Measurements from ENCODE around the gene SMAD3.

- TF ChIP-seq, protein P1, sequence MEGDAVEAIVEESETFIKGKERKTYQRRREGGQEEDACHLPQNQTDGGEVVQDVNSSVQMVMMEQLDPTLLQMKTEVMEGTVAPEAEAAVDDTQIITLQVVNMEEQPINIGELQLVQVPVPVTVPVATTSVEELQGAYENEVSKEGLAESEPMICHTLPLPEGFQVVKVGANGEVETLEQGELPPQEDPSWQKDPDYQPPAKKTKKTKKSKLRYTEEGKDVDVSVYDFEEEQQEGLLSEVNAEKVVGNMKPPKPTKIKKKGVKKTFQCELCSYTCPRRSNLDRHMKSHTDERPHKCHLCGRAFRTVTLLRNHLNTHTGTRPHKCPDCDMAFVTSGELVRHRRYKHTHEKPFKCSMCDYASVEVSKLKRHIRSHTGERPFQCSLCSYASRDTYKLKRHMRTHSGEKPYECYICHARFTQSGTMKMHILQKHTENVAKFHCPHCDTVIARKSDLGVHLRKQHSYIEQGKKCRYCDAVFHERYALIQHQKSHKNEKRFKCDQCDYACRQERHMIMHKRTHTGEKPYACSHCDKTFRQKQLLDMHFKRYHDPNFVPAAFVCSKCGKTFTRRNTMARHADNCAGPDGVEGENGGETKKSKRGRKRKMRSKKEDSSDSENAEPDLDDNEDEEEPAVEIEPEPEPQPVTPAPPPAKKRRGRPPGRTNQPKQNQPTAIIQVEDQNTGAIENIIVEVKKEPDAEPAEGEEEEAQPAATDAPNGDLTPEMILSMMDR (IDR thresholded peaks at IDR 0.05; ENCODE audit: control extremely low read depth in 1 of 3, insufficient read depth in 1 of 3, low read depth in 1 of 3, low read length in 3 of 3): no peak
- no peak for TF ChIP-seq EZH2 (IDR thresholded peaks at IDR 0.05; ENCODE audit: low read depth, low read length, severe bottlenecking)
- no peak for TF ChIP-seq SIX5 (IDR thresholded peaks at IDR 0.05; ENCODE audit: low read depth, low read length)
- TF ChIP-seq PHF8 (conservative IDR thresholded peaks at IDR 0.05; ENCODE audit: low read depth, low read length): no peak
- TF ChIP-seq CEBPB (IDR thresholded peaks at IDR 0.05; ENCODE audit: low read depth, low read length): no peak
- no peak for TF ChIP-seq RFX5 (IDR thresholded peaks at IDR 0.05; ENCODE audit: borderline replicate concordance, low read depth, low read length)
- TF ChIP-seq POLR2AphosphoS5 (IDR thresholded peaks at IDR 0.05; ENCODE audit: low read depth, low read length): no peak
- TF ChIP-seq CHD2 (IDR thresholded peaks at IDR 0.05; ENCODE audit: low read length): no peak
- no peak for TF ChIP-seq KDM5A (IDR thresholded peaks at IDR 0.05; ENCODE audit: low read length)
- TF ChIP-seq POLR2A (IDR thresholded peaks at IDR 0.05; ENCODE audit: control extremely low read depth in 1 of 2, low read depth in 2 of 2, low read length in 2 of 2): no peak
- no peak for TF ChIP-seq JUND (IDR thresholded peaks at IDR 0.05; ENCODE audit: low read length)
- TF ChIP-seq SIRT6 (IDR thresholded peaks at IDR 0.05; ENCODE audit: low read length): no peak
- no peak for TF ChIP-seq SUZ12 (IDR thresholded peaks at IDR 0.05; ENCODE audit: low read length)
- no peak for TF ChIP-seq ASH2L (IDR thresholded peaks at IDR 0.05; ENCODE audit: low read length)
Observed at GRCh38 chr15:67114046-67114445, 48.6 kb downstream of the SMAD3 start.

Data from H1 (cell line).